Neural cell (in vitro differentiated cells): ENCODE measurements around the gene ARL15. TPM values are rescaled to one million over a fixed set of nuclear protein-coding genes. Genes with fewer than 3 reads are reported as not detected.

Experiments
- H2AFZ ChIP-seq: fragments of 200-600, 300-800 bp; sonication (generic), shearing (Covaris generic); 2 replicates; pipeline ENCODE4 v1.6.0; 2014; ENCODE audit warnings: low read depth, mild to moderate bottlenecking, antibody characterized with exemption, low read length, moderate library complexity
- H3F3A ChIP-seq: fragments of 200-600 bp; shearing (Covaris generic); 2 replicates; pipeline ENCODE4 v1.6.1; 2016; ENCODE audit warnings: mild to moderate bottlenecking, moderate library complexity, mixed read lengths, antibody characterized with exemption, low read length; ENCODE audit not compliant: insufficient read depth, poor library complexity, severe bottlenecking
- H3K27ac ChIP-seq: fragments of 200-600, 300-800 bp; sonication (generic), shearing (Covaris generic); 2 replicates; pipeline ENCODE4 v1.5.1; 2014; ENCODE audit warnings: mild to moderate bottlenecking, low read length, moderate library complexity
- H3K27me3 ChIP-seq: fragments of 300-800, 200-600 bp; sonication (generic), shearing (Covaris generic); 2 replicates; pipeline ENCODE4 v1.6.0; 2014; ENCODE audit warnings: mild to moderate bottlenecking, low read depth, low read length, moderate library complexity; ENCODE audit not compliant: insufficient read depth
- H3K36me3 ChIP-seq: fragments of 300-800, 200-600 bp; sonication (generic), shearing (Covaris generic); 2 replicates; pipeline ENCODE4 v1.5.1; 2014; ENCODE audit warnings: mild to moderate bottlenecking, antibody characterized with exemption, low read length, moderate library complexity; ENCODE audit not compliant: insufficient read depth
- H3K4me2 ChIP-seq: fragments of 300-800, 200-600 bp; sonication (generic), shearing (Covaris generic); 2 replicates; pipeline ENCODE4 v1.6.0; 2014; ENCODE audit warnings: mild to moderate bottlenecking, low read length
- H3K4me3 ChIP-seq: fragments of 300-800, 200-600 bp; sonication (generic), shearing (Covaris generic); 2 replicates; pipeline ENCODE4 v1.5.1; 2014; ENCODE audit warnings: mild to moderate bottlenecking, low read length, moderate library complexity
- H3K79me2 ChIP-seq: fragments of 200-600 bp; shearing (Covaris generic); replicated peaks from 2 replicates; pipeline ENCODE4 v1.6.0; 2014; ENCODE audit warnings: mild to moderate bottlenecking, low read length, moderate library complexity; ENCODE audit not compliant: insufficient read depth
- H3K9ac ChIP-seq: fragments of 300-800, 200-600 bp; sonication (generic), shearing (Covaris generic); 2 replicates; pipeline ENCODE4 v1.6.1; 2016; ENCODE audit warnings: mild to moderate bottlenecking, low read length, mixed read lengths
- H3K9me2 ChIP-seq: fragments of 200-600 bp; shearing (Covaris generic); 2 replicates; pipeline ENCODE4 v1.6.1; 2016; ENCODE audit warnings: mild to moderate bottlenecking, low read length, mixed read lengths; ENCODE audit not compliant: insufficient read depth
- H3K9me3 ChIP-seq: fragments of 200-600, 300-800 bp; sonication (generic), shearing (Covaris generic); 2 replicates; pipeline ENCODE4 v1.6.1; 2016; ENCODE audit warnings: mild to moderate bottlenecking, mixed run types, low read length, moderate library complexity, mixed read lengths
- H4K20me1 ChIP-seq: fragments of 200-600 bp; shearing (Covaris generic); 2 replicates; pipeline ENCODE4 v1.6.1; 2016; ENCODE audit warnings: mild to moderate bottlenecking, mixed run types; ENCODE audit not compliant: insufficient read depth
- CTCF ChIP-seq: fragments of 450-650 bp; IDR thresholded peaks from 2 replicates; pipeline ENCODE4 v1.5.1; 2014; ENCODE audit warnings: antibody characterized with exemption, mild to moderate bottlenecking, moderate library complexity; ENCODE audit not compliant: poor library complexity, severe bottlenecking
- EP300 ChIP-seq: fragments of 450-650 bp; conservative IDR thresholded peaks from 2 replicates; pipeline ENCODE4 v1.6.1; 2014; ENCODE audit warnings: antibody characterized with exemption, mild to moderate bottlenecking, moderate library complexity; ENCODE audit not compliant: poor library complexity, severe bottlenecking
- EZH2 ChIP-seq: fragments of 200-600, 300-800 bp; shearing (Covaris generic), sonication (generic); IDR thresholded peaks from 2 replicates; pipeline ENCODE4 v1.6.1; 2014; ENCODE audit warnings: antibody characterized with exemption, low read length, borderline replicate concordance, mild to moderate bottlenecking; ENCODE audit not compliant: insufficient read depth, poor library complexity, severe bottlenecking
- MXI1 ChIP-seq: fragments of 450-650 bp; conservative IDR thresholded peaks from 2 replicates; pipeline ENCODE4 v1.6.1; 2014; ENCODE audit warnings: antibody characterized with exemption, mild to moderate bottlenecking; ENCODE audit not compliant: poor library complexity, severe bottlenecking
- POLR2AphosphoS5 ChIP-seq: IDR thresholded peaks from 2 replicates; pipeline ENCODE4 v1.6.1; 2012
- RAD21 ChIP-seq: fragments of 450-650 bp; conservative IDR thresholded peaks from 2 replicates; pipeline ENCODE4 v1.6.1; 2014; ENCODE audit warnings: antibody characterized with exemption, mild to moderate bottlenecking, moderate library complexity
- REST ChIP-seq: IDR thresholded peaks from 2 replicates; pipeline ENCODE4 v1.6.1; 2012; ENCODE audit warnings: borderline replicate concordance
- SMC3 ChIP-seq: fragments of 450-650 bp; conservative IDR thresholded peaks from 2 replicates; pipeline ENCODE4 v1.6.1; 2014; ENCODE audit warnings: antibody characterized with exemption, mild to moderate bottlenecking, moderate library complexity; ENCODE audit not compliant: poor library complexity
- TAF1 ChIP-seq: IDR thresholded peaks from 2 replicates; pipeline ENCODE4 v1.6.1; 2012; ENCODE audit warnings: low read depth
- polyA plus RNA-seq: library from polyadenylated mRNA; depleted of rRNA; stranded (reverse); fragments of >200 nt; gene quantifications from 2 replicates; pipeline ENCODE4 v1.2.3, GENCODE V29; 2014

ARL15 gene
- polyA plus RNA-seq, 1 donor from 2014 or later = 51.9 TPM

- Histone ChIP-seq H2AFZ (no peak overlapping the region), H3K27me3 (no peaks in the 10 kb centered on the region), H3K9ac (no peak overlapping the region), H3K4me3 (no peak overlapping the region), H3K4me2 (no peak overlapping the region), H4K20me1 (no peaks in the 10 kb centered on the region), H3K9me3 (no peaks in the 10 kb centered on the region), H3K79me2 (no peaks in the 10 kb centered on the region), H3K27ac (no peak overlapping the region), H3F3A (no peaks in the 10 kb centered on the region), H3K9me2 (no peaks in the 10 kb centered on the region), H3K36me3 (no peaks in the 10 kb centered on the region)
- TF ChIP-seq POLR2AphosphoS5 (no peak), CTCF (no peak), MXI1 (no peak), SMC3 (no peak), REST (no peak), TAF1 (no peak), EP300 (no peak), RAD21 (no peak), EZH2 (no peak)
Observed at GRCh38 chr5:53997736-53998627, 312.4 kb downstream of the ARL15 start.

GRCh38 chr5:53996008-53996407 lies 314.4 kb downstream of the ARL15 start:
- TF ChIP-seq TAF1 (no peak), CTCF (no peak), EZH2 (no peak), REST (no peak), POLR2AphosphoS5 (no peak), MXI1 (no peak), EP300 (no peak), RAD21 (no peak), SMC3 (no peak)
- no peaks in the 10 kb centered on the region for H3K36me3 ChIP-seq
- H3K4me3 ChIP-seq = no peak overlapping the region
- no peak overlapping the region for H2AFZ ChIP-seq
- H3K27ac ChIP-seq = no peak overlapping the region
- H3F3A ChIP-seq = no peaks in the 10 kb centered on the region
- no peaks in the 10 kb centered on the region for H4K20me1 ChIP-seq
- H3K9me3 ChIP-seq = no peaks in the 10 kb centered on the region
- H3K79me2 ChIP-seq = no peaks in the 10 kb centered on the region
- no peaks in the 10 kb centered on the region for H3K9me2 ChIP-seq
- H3K9ac ChIP-seq = no peak overlapping the region
- no peaks in the 10 kb centered on the region for H3K27me3 ChIP-seq
- no peak overlapping the region for H3K4me2 ChIP-seq
